H1 (cell line): ENCODE measurements around the gene PLEKHH3. TPM values are rescaled to one million over a fixed set of nuclear protein-coding genes. Genes with fewer than 3 reads are reported as not detected.

Experiments used
- ASH2L ChIP-seq: fragments of 200-600, 300-600 bp; sonication (generic); IDR thresholded peaks from one replicate; pipeline ENCODE4 v1.7.1; 2017; ENCODE audit warnings: low read length
- BRCA1 ChIP-seq: IDR thresholded peaks from 2 replicates; pipeline ENCODE4 v1.6.1; 2012; ENCODE audit warnings: low read depth, low read length, improper control_type of control experiment
- CHD2 ChIP-seq: IDR thresholded peaks from 2 replicates; pipeline ENCODE4 v1.6.1; 2012; ENCODE audit warnings: low read length, improper control_type of control experiment
- CTBP2 ChIP-seq: IDR thresholded peaks from 2 replicates; pipeline ENCODE4 v1.7.0; 2011; ENCODE audit warnings: borderline replicate concordance, mild to moderate bottlenecking, moderate library complexity, mixed read lengths, low read length; ENCODE audit not compliant: insufficient read depth, insufficient read length
- E2F6 ChIP-seq: IDR thresholded peaks from 2 replicates; pipeline ENCODE4 v1.6.1; 2012; ENCODE audit warnings: inconsistent platforms
- KDM5A ChIP-seq: fragments of 200-600 bp; IDR thresholded peaks from 2 replicates; pipeline ENCODE4 v1.7.1; 2012; ENCODE audit warnings: mild to moderate bottlenecking, low read length, inconsistent platforms, mixed read lengths
- NANOG ChIP-seq: IDR thresholded peaks from 2 replicates; pipeline ENCODE4 v1.6.1; 2011; ENCODE audit warnings: low read length, low read depth, mild to moderate bottlenecking, inconsistent platforms; ENCODE audit not compliant: insufficient read depth, poor library complexity, severe bottlenecking
- POLR2A ChIP-seq, 2 experiments: IDR thresholded peaks; 1 replicate in 1 of 2; 2 replicates in 1 of 2; pipeline ENCODE4 v1.6.1; 2011; ENCODE audit warnings: low read depth in 2 of 2, low read length in 2 of 2, mild to moderate bottlenecking in 2 of 2; ENCODE audit errors: control extremely low read depth in 1 of 2
- POLR2AphosphoS5 ChIP-seq: IDR thresholded peaks from 2 replicates; pipeline ENCODE4 v1.6.1; 2011; ENCODE audit warnings: low read depth, low read length
- POU5F1 ChIP-seq: IDR thresholded peaks from 2 replicates; pipeline ENCODE4 v1.6.1; 2011; ENCODE audit warnings: low read depth, mild to moderate bottlenecking, low read length, moderate library complexity
- RAD21 ChIP-seq, 2 experiments: IDR thresholded peaks in 1 of 2; conservative IDR thresholded peaks in 1 of 2; 2 replicates each; pipeline ENCODE4 v1.6.1; 2011; ENCODE audit warnings: low read depth in 2 of 2, low read length in 2 of 2, improper control_type of control experiment in 1 of 2, inconsistent platforms in 1 of 2, mild to moderate bottlenecking in 1 of 2, moderate library complexity in 1 of 2
- RFX5 ChIP-seq: IDR thresholded peaks from 2 replicates; pipeline ENCODE4 v1.6.1; 2011; ENCODE audit warnings: low read depth, low read length, improper control_type of control experiment, borderline replicate concordance
- SAP30 ChIP-seq: fragments of 300-600 bp; sonication (generic); IDR thresholded peaks from 2 replicates; pipeline ENCODE4 v1.7.1; 2012; ENCODE audit warnings: low read length, moderate library complexity, mild to moderate bottlenecking, inconsistent platforms; ENCODE audit not compliant: insufficient read depth, insufficient replicate concordance
- SIX5 ChIP-seq: IDR thresholded peaks from 2 replicates; pipeline ENCODE4 v1.6.1; 2011; ENCODE audit warnings: mild to moderate bottlenecking, low read depth, low read length
- SP1 ChIP-seq: IDR thresholded peaks from 2 replicates; pipeline ENCODE4 v1.6.1; 2011; ENCODE audit warnings: low read depth, low read length
- SP2 ChIP-seq: IDR thresholded peaks from 2 replicates; pipeline ENCODE4 v1.6.1; 2012; ENCODE audit warnings: mild to moderate bottlenecking, low read length, inconsistent platforms
- SRF ChIP-seq: IDR thresholded peaks from 2 replicates; pipeline ENCODE4 v1.6.1; 2011; ENCODE audit warnings: mild to moderate bottlenecking, low read depth, low read length, moderate library complexity
- ZNF274 ChIP-seq: IDR thresholded peaks from 2 replicates; pipeline ENCODE4 v1.7.0; 2012; ENCODE audit warnings: low read length, borderline replicate concordance; ENCODE audit errors: extremely low read depth
- polyA plus RNA-seq, 7 experiments: library from polyadenylated mRNA; depleted of rRNA in 3 of 7; stranded (reverse) in 5 of 7; unstranded in 2 of 7; fragments of >200 nt in 5 of 7; fragments of 200-250 nt in 2 of 7; gene quantifications; 1 replicate in 5 of 7; 2 replicates in 1 of 7; 4 replicates in 1 of 7; pipeline versions ENCODE4 v1.2.1 to v1.2.3, GENCODE V29; 2011 to 2013; ENCODE audit warnings: missing spikeins in 2 of 7, mixed read lengths in 2 of 7
- total RNA-seq: library from RNA; stranded (reverse); fragmentation: NEBNext Ultra II Directional; extraction: Animal tissue kit (Norgen Biotek cat#: 25700); gene quantifications from 2 replicates; pipeline ENCODE4 v1.2.1, GENCODE V29; 2021

Gene PLEKHH3
- total and polyA plus RNA-seq, 2 of the 8 experiments (the other 6 are each of a cell fraction or from before 2014, with no cell fraction given) = 11.1 to 13.5 TPM

GRCh38 chr17:42653179-42654124 lies 23.3 kb downstream of the PLEKHH3 start (continued):
- TF ChIP-seq KDM5A (no peak), POLR2AphosphoS5 (no peak), CHD2 (no peak), ZNF274 (no peak), E2F6 (no peak), RAD21 (IDR thresholded peaks at IDR 0.05 in 1 of 2, conservative IDR thresholded peaks at IDR 0.05 in 1 of 2; ENCODE audit: low read depth in 2 of 2, low read length in 2 of 2) (no peak), BRCA1 (no peak), POU5F1 (no peak), SP1 (no peak), SIX5 (no peak), SRF (no peak), ASH2L (peak; percentile 73), CTBP2 (no peak), NANOG (no peak), POLR2A (IDR thresholded peaks at IDR 0.05; ENCODE audit: control extremely low read depth in 1 of 2, low read depth in 2 of 2, low read length in 2 of 2) (no peak; a peak in 1 of 3 replicates), SAP30 (no peak), RFX5 (no peak), SP2 (no peak)
